ENCODE results near the gene BRI3BP. TPM values are rescaled to one million over a fixed set of nuclear protein-coding genes. Genes with fewer than 3 reads are reported as not detected.
"Not testable (repeated sequence)": the region's sequence is repeated elsewhere in the genome, so short reads cannot be mapped to it uniquely, and the experiment has no call there.

Gene BRI3BP
- total RNA-seq, 1 donor from 2014 or later: 1.5 TPM

GRCh38 chr12:125061229-125061628 is 67.8 kb downstream of the BRI3BP start:
- Mint-ChIP-seq H3K4me1 (ENCODE audit: low read depth, unreplicated experiment) (no peaks in the 10 kb centered on the region), H3K27me3 (ENCODE audit: unreplicated experiment) (peaks cover 3% of the 10 kb centered on the region), H3K27ac (ENCODE audit: unreplicated experiment) (no peak overlapping the region), H3K9me3 (ENCODE audit: unreplicated experiment) (peaks cover 2% of the 10 kb centered on the region), H3K4me3 (ENCODE audit: unreplicated experiment) (no peak overlapping the region), H3K36me3 (ENCODE audit: unreplicated experiment) (peaks cover 5% of the 10 kb centered on the region)
- TF ChIP-seq, protein P1, sequence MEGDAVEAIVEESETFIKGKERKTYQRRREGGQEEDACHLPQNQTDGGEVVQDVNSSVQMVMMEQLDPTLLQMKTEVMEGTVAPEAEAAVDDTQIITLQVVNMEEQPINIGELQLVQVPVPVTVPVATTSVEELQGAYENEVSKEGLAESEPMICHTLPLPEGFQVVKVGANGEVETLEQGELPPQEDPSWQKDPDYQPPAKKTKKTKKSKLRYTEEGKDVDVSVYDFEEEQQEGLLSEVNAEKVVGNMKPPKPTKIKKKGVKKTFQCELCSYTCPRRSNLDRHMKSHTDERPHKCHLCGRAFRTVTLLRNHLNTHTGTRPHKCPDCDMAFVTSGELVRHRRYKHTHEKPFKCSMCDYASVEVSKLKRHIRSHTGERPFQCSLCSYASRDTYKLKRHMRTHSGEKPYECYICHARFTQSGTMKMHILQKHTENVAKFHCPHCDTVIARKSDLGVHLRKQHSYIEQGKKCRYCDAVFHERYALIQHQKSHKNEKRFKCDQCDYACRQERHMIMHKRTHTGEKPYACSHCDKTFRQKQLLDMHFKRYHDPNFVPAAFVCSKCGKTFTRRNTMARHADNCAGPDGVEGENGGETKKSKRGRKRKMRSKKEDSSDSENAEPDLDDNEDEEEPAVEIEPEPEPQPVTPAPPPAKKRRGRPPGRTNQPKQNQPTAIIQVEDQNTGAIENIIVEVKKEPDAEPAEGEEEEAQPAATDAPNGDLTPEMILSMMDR (IDR thresholded peaks at IDR 0.05; ENCODE audit: partially characterized antibody, unreplicated experiment): no peak
- no peak for DNase-seq

DNA sequence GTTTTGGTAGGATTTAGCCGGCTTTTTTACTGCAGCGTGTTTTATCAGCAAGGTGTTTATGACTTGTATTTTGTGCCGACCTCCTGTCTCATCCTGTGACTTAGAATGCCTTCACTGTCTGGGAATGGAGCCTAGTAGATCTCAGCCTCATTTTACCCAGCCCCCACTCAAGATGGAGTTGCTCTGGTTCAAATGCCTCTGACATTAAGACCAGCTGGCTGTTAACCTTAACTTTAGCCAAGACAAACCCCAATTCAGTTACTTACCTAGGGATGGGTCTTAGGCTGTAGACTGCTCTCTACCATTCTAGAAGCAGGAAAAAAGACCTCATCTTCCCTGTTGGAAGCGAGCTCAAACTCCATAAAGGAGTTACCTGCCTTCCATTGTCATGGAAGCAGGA is 70.1 kb downstream of the BRI3BP start:
- H3K36me3 Mint-ChIP-seq (ENCODE audit: unreplicated experiment); H3K27me3 Mint-ChIP-seq (ENCODE audit: unreplicated experiment); H3K4me3 Mint-ChIP-seq (ENCODE audit: unreplicated experiment); H3K9me3 Mint-ChIP-seq (ENCODE audit: unreplicated experiment); H3K27ac Mint-ChIP-seq (ENCODE audit: unreplicated experiment); DNase-seq; H3K4me1 Mint-ChIP-seq (ENCODE audit: low read depth, unreplicated experiment): not testable (repeated sequence)

DNA sequence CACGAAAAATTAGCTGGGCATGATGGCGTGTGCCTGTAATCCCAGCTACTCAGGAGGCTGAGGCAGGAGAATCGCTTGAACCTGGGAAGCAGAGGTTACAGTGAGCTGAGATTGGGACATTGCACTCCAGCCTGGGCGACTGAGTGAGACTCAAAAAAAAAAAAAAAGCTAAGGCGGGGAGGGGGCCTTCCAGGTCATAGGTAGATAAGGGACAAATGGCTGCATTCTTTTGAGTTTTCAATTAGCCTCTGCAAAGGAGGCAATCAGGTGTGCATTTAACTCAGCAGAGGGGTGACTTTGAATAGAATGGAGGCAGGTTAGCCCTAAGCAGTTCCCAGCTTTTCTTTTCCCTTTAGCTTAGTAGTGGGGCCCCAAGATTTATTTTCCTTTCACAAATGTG is 71.0 kb downstream of the BRI3BP start:
- Mint-ChIP-seq H3K4me3 (ENCODE audit: unreplicated experiment) (peak overlapping the region; percentile 76), H3K27me3 (ENCODE audit: unreplicated experiment) (peaks cover 8% of the 10 kb centered on the region), H3K9me3 (ENCODE audit: unreplicated experiment) (peaks cover 6% of the 10 kb centered on the region), H3K4me1 (ENCODE audit: low read depth, unreplicated experiment) (peaks cover 11% of the 10 kb centered on the region), H3K36me3 (ENCODE audit: unreplicated experiment) (peaks cover 5% of the 10 kb centered on the region), H3K27ac (ENCODE audit: unreplicated experiment) (no peak overlapping the region)
- no peak for DNase-seq
- TF ChIP-seq, protein P1 (IDR thresholded peaks at IDR 0.05; ENCODE audit: partially characterized antibody, unreplicated experiment): no peak

DNA sequence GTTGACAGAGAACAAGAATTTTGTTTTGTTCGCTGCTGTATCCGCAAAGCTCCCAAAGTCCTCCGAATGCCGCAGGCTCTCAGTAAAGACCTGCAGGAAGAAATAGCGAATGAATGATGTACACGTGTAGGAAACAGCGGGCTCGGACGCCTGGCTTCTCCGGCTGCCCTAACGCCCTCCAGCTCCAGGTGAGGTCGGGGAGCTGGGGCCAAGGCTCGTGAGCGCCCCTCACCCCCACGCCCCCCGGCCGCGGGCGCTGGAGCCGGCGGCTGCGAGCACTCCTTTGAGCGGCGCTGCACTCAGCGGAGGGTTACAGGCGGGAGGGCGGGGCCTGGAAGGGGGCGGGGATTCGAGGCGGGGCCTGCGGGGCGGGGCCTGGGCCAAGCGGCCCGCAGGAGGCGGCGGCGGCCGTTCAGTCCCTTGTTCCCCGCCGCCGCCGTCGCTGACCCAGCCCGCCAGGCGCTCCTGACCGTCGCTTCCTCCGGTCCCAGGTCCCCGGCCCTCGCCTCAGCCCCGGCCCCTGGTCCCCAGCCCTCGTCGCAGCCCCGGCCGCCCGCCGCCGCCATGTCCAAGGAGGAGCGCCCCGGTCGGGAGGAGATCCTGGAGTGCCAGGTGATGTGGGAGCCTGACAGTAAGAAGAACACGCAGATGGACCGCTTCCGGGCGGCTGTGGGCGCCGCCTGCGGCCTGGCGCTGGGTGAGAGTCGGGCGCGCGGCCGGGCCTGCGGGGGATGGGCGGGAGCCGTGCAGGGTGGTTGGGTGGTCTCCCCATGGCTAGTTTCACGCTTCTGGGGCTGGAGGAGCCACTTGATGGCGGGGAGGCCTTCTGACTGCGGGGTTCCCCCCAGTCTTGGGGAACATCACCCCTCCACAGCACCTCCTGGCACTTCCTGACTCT is 71.8 kb downstream of the BRI3BP start, which contains the start of gene AACS:
Gene AACS (plus strand): TSS at position 415 of the 898 bp plus-strand sequence. CDS start 150 bp downstream, at position 565.
- peak within 1 kb of the TSS; percentile 48 for H3K27ac Mint-ChIP-seq (ENCODE audit: unreplicated experiment)
- peaks cover 16% of the 10 kb centered on the region for H3K4me1 Mint-ChIP-seq (ENCODE audit: low read depth, unreplicated experiment)
- peaks cover 6% of the 10 kb centered on the region for H3K9me3 Mint-ChIP-seq (ENCODE audit: unreplicated experiment)
- peaks cover 8% of the 10 kb centered on the region for H3K27me3 Mint-ChIP-seq (ENCODE audit: unreplicated experiment)
- peak within 1 kb of the TSS; percentile 95 for H3K4me3 Mint-ChIP-seq (ENCODE audit: unreplicated experiment)
- H3K36me3 Mint-ChIP-seq (ENCODE audit: unreplicated experiment): peaks cover 5% of the 10 kb centered on the region
- TF ChIP-seq, protein P1 (IDR thresholded peaks at IDR 0.05; ENCODE audit: partially characterized antibody, unreplicated experiment): no peak
- DNase-seq: peak; percentile 88

DNA sequence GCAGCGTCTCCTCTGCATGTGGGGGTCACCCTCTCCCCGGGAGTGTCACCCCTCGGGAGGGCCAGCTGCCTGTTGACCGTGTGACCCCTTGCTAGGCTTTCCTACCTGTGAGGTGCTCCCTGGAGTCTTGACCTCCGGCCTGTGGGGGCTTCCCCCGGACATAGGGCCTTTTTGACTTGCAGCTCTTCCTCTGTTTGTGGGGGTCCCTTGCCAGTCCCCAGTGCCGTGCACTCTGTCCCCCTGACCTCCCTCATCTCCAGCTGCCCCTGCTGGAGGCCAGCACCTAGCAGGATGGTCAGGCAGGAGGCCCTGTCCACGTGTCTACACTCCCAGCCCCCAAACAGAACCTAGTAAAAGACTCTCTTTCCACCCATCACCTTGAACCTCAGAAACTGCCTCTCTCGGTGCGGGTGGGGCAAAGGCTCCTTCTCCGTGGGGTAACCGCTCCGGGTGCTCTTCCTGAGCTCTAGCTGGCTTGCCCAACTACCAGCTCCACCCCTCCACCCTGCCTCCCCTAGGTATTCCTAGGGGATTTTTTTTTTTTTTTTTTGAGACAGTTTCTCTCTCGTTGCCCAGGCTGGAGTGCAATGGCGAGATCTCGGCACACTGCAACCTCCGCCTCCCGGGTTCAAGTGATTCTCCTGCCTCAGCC is 72.6 kb downstream of the BRI3BP start:
- H3K27ac Mint-ChIP-seq (ENCODE audit: unreplicated experiment): peak overlapping the region; percentile 48
- peaks cover 6% of the 10 kb centered on the region for H3K9me3 Mint-ChIP-seq (ENCODE audit: unreplicated experiment)
- no peak for DNase-seq
- TF ChIP-seq, protein P1 (IDR thresholded peaks at IDR 0.05; ENCODE audit: partially characterized antibody, unreplicated experiment): no peak
- H3K27me3 Mint-ChIP-seq (ENCODE audit: unreplicated experiment): peaks cover 8% of the 10 kb centered on the region
- peak overlapping the region; percentile 95 for H3K4me3 Mint-ChIP-seq (ENCODE audit: unreplicated experiment)
- peaks cover 5% of the 10 kb centered on the region for H3K36me3 Mint-ChIP-seq (ENCODE audit: unreplicated experiment)
- peaks cover 16% of the 10 kb centered on the region for H3K4me1 Mint-ChIP-seq (ENCODE audit: low read depth, unreplicated experiment)
